ENCODE data around the gene ERO1A. TPM values are rescaled to one million over a fixed set of nuclear protein-coding genes. Genes with fewer than 3 reads are reported as not detected.
"Not testable (repeated sequence)": the region's sequence is repeated elsewhere in the genome, so short reads cannot be mapped to it uniquely, and the experiment has no call there.

Gene ERO1A, protein sequence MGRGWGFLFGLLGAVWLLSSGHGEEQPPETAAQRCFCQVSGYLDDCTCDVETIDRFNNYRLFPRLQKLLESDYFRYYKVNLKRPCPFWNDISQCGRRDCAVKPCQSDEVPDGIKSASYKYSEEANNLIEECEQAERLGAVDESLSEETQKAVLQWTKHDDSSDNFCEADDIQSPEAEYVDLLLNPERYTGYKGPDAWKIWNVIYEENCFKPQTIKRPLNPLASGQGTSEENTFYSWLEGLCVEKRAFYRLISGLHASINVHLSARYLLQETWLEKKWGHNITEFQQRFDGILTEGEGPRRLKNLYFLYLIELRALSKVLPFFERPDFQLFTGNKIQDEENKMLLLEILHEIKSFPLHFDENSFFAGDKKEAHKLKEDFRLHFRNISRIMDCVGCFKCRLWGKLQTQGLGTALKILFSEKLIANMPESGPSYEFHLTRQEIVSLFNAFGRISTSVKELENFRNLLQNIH
- total RNA-seq = 271 TPM

- peak; percentile 93 for ATAC-seq
Observed at GRCh38 chr14:52695481-52696091, at the start of gene ERO1A. ERO1A (minus strand) TSS chr14:52695558; CDS start chr14:52695481, 77 bp downstream.

- ATAC-seq = no peak
Observed at GRCh38 chr14:52741865-52742264, 46.5 kb upstream of the ERO1A start.

GRCh38 chr14:52740751-52741150, 45.4 kb upstream of the ERO1A start:
- ATAC-seq = no peak

DNA sequence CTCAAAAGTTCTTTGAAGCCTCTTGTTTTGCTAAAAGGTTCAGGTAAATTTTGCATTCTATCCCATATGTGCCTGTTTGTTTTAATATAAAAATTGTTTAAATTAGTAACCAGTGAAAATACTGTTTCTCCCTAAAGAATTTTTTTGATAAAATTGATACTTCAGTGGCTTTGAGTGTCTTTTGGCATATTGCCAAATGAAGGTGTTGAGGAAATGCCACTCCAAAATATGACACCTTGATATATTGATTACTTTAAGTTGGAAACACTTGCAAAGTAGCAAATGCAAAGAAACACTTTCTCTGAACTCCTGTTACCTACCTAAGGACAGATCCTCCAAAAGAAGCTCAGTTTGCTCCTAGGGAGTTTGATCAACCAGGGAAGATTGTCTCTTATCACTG, 43.1 kb upstream of the ERO1A start:
- ATAC-seq = no peak

GRCh38 chr14:52735921-52736489, 40.6 kb upstream of the ERO1A start:
- no peak for ATAC-seq

GRCh38 chr14:52733824-52734223, 38.5 kb upstream of the ERO1A start:
- no peak for ATAC-seq

- ATAC-seq = no peak
Observed at GRCh38 chr14:52730709-52731111, 35.4 kb upstream of the ERO1A start.

DNA sequence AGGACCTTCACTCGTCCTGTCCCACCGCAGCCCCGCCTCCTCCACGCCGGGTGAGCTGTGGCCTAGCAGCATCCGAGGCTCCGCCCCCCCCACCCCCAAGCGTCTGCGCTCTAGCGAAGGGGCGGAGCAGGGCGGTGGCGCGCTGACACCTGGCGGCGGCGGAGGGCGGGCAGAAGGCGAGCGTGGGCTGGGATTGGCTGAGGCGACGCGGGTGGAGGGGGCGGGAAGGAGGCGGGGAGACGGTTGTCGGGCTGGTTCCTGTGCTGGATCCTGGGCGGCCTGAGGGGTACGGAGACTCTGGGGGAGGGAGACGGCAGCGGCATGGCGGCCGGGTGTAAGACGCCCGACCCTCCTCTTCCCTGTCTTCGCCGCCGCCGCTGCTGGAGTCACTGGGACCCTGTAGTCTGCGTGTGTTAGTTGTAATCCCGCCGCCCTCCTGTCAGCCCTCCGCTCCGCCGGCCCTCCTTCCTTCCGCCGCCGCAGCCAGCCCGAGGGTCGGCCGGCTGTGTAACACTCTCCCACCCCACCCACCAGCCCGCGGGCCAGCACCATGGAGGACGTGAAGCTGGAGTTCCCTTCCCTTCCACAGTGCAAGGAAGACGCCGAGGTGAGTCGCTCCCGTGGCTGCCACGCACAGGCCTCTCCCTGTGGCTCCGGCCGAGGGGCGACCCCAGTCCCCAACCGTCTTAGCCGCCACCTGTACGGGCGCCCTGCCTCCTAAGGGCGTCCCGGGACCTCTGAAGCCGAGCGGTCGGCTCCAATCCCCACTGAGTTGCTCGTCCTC, 34.8 kb upstream of the ERO1A start, which contains the start of gene STYX:
STYX (plus strand) TSS at position 242 of the 784 bp plus-strand sequence; CDS start at position 551, 309 bp downstream.
- ATAC-seq = peak; percentile 100

DNA sequence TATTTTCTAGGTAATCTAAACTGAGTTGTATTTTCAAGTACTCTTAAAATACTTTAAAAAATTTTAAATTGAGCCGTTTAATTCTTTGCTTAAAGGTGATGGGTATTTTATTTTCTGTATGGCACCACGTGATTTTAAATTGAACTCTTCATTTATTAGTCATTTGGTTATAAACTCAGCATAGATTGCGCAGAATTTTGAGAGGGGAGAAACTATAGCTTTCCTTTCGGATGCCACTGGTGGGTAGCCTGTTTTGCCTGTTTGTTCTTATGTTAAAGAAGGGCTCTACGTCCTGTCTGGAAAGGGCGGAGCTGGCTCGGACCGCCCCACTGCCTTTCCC, 34.2 kb upstream of the ERO1A start:
- ATAC-seq = no peak

DNA sequence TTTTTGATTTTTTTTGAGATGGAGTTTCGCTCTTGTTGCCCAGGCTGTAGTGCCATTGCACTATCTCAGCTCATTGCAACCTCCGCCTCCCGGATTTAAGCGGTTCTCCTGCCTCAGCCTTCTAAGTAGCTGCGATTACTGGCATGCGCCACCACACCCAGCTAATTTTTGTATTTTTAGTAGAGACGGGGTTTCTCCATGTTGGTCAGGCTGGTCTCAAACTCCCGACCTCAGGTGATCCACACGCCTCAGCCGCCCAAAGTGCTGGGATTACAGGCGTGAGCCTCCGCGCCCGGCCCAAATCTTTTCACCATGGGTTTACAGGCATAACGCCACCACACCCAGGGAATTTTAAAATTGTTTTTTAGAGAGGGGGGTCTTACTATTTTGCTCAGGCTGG, 33.7 kb upstream of the ERO1A start:
- ATAC-seq = not testable (repeated sequence)

DNA sequence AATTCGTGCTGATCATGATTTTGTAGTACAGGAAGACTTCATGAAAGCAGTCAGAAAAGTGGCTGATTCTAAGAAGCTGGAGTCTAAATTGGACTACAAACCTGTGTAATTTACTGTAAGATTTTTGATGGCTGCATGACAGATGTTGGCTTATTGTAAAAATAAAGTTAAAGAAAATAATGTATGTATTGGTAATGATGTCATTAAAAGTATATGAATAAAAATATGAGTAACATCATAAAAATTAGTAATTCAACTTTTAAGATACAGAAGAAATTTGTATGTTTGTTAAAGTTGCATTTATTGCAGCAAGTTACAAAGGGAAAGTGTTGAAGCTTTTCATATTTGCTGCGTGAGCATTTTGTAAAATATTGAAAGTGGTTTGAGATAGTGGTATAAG, 32.2 kb upstream of the ERO1A start:
- not testable (repeated sequence) for ATAC-seq

DNA sequence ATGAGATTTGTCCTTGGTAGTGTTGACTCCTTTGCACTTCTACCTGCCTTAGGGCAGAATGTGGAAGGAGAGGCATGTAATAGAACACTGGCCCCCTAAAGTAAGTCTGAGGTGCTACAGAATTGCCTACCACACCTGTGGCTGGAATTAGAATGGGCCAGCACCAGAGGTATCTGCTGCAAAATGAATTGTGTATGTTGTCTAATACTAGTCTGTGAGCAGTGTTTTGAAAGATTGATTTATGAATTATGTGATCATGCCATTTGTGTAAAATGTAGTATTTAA, 28.9 kb upstream of the ERO1A start:
- ATAC-seq = no peak

GRCh38 chr14:52723514-52724359, 28.4 kb upstream of the ERO1A start:
- ATAC-seq = no peak

DNA sequence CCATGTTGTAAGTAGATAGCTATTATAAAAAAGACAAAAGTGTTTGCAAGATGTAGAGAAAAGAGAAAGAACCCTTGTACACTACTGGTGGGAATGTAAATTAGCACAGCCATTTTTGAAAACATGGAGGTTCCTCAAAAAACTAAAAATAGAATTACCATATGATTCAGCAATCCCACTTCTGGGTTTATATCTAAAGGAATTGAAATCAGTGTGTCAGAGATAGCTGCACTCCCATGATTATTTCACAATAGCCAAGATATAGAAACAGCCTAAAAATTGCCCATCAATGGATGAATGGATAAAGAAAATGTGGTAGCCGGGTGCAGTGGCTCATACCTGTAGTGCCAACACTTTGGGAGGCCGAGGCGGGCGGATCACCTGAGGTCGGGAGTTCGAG, 20.8 kb upstream of the ERO1A start:
- no peak for ATAC-seq

DNA sequence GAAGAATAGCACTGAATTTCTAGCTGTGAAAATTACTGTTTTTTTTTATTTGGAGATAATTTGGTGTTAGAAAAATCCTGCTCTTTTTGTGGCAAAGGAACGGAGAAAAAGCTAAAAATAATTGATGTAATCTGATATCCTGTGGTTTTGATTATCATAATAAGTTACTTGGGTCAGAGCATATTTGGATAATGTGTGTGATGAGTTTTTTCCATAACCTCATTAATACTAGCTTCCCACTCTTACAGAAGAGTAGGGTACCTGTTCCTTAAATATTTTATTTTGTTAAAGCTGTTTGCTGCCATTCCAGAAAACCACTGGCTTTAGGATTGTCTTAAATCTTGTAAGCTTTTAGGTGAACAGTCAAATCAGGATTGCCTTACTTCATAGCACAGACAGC, 16.3 kb upstream of the ERO1A start:
- no peak for ATAC-seq

DNA sequence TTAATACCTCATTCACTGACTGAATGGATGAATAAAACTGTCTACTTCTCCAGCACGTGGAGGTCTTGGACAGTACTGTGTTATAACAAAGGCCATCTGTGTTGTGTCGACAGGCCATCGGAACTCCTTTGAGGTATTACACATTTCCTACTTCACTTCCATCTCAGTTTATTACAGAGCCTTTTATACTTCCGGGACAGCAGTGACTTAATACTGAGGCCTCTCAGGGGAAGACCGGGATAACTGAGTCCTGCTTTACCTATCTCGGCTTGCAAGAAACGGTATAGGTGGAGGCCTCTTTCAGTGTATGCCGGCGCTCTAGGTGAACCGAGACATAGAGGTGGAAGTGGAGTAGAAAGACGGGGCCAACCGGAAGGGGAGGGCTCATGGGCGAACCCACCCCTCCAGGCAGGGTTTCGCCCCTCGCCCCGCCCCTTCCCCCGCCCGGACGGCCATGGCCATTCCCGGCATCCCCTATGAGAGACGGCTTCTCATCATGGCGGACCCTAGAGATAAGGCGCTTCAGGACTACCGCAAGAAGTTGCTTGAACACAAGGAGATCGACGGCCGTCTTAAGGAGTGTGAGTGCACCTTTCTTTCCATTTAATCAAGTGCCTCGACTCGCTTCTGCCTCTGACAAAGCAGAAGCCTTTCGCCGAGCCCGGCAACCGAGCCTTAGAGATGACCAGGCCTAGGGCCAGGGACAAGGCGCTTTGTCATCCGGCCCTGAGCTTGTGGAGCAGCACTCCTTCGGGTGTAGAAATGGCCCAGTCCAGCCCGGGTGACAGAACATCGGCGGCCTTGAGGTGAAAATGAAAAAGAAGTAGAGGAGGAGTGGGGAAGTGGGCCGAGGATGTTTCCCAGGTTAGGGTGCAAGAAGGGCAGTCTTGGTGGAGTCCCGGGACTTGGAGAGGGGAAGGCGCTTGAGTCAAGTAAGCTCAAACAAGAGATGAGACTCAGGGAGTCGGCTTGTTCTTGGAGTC, 11.7 kb upstream of the ERO1A start, which contains the start of gene PSMC6:
PSMC6 (plus strand) TSS at position 477 of the 983 bp plus-strand sequence; CDS start at position 497, 20 bp downstream.
- ATAC-seq = peak; percentile 93

GRCh38 chr14:52706286-52706685, 10.9 kb upstream of the ERO1A start:
- ATAC-seq = no peak

DNA sequence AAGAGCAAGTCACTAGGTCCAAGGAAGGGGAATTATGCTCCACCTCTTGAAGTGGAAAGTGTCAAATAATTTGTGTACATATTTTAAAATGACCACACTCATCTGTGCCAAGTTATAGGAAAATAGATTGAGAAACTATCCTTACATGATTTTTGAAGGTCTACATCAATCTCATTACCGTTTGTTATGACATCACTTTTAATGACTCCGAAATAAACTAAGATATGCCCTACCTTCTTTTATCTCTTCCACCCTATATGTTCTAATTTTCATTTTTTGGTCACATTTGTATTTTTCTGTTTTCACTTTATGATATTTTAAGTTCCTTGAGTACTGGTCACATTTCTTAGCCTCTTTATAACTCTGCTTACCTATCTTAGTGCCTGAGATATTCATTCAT, 8.3 kb upstream of the ERO1A start:
- no peak for ATAC-seq

GRCh38 chr14:52703225-52703624, 7.9 kb upstream of the ERO1A start:
- ATAC-seq = peak; percentile 77

DNA sequence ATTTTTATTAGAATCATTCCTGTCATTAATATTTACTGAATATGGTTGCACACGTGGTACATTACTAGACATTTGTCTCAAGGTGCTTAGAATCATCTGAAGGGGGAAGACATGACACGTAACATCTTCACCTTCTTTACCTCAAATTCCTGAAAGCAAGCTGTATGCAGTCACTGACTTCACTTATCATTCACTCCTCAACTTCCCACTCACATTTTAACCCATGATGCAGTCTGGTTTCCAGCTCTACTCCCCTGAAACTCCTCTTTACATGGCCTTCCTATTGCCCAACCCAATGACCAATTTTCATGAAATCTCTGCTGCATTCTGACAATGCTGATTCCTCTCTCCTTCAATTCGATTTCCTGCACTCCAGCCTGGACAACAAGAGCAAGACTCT, 5.9 kb upstream of the ERO1A start:
- ATAC-seq = peak; percentile 35

DNA sequence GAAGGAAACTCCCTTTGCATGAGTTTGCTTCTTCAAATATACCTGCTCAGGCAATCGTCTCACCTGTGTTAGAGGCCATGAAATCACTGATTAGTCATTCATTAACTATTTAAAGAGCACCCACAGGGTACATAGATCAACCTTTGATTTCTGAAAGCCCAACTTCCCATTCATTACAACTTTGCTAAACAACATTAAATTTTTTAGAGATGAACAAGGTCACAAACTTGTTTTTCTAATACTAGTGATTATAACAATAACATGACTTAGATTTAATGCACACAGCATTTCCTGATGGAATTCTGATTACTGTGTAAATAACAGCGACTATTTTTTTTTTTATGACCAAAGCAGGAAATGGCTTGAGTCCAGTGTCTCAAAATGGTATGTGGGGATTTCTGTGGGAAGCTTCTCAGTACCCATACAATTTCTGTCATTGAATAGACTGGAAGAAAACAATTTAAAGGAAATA, 5.4 kb upstream of the ERO1A start:
- peak; percentile 74 for ATAC-seq
